ENCODE data around the gene ZNF222.

Gene ZNF222

DNA sequence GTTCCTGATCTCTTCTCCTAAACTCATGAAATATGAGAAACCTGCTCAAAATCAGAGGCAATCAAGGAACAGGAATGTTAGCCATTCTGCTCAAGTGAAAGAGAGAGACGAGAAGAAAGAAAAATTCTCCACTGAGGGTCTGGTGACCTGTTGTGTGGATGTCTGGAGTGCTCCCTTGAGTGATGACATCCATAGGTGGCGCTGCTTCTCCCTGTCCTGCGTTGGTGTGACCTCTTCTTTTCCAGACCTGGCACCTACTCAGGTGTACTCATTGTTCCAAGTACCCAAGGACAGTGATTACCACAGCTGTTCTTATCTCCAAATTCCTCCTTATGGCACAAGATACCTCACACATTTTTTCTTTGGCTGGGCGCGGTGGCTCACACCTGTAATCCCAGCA lies 30.7 kb downstream of the ZNF222 start:
- no peak for FAIRE-seq

DNA sequence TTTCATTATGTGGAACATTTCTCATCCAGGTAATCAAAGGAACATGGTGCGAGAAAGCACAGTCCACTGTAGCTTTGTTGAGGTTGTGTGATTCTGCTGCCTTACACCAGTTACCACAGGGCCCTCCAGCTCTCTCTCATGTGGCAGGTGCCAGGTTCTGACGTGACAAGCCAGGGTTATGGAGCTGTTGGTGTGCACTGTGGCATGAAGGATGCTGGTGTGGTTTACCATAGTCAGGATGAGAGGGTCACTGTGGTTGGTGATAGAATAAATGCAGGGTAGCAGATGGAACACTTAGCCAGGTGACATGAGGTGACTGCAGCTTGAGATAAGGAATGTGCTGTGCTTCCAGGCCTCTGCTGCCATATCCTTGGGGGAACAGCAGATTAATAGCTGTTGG lies 34.0 kb downstream of the ZNF222 start:
- no peak for FAIRE-seq

DNA sequence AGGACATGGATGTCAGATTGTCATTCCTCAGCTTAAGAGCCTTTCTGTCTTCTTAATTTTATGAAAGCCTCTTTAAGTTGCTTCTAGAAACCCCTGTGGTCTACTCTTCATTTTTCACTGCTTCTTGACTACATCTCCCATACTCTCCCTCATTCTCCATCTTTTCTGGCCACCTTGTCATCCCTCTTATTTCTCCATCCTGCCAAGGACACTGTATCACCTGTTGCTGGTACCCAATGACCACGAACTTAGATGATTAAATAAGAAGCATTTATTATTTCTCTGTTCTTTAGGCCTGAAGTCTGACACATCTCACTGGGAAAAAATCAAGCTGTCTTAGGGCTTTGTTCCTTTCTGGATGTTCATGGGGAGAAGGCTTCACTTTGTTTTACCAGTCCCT lies 35.9 kb downstream of the ZNF222 start:
- FAIRE-seq, result no peak

DNA sequence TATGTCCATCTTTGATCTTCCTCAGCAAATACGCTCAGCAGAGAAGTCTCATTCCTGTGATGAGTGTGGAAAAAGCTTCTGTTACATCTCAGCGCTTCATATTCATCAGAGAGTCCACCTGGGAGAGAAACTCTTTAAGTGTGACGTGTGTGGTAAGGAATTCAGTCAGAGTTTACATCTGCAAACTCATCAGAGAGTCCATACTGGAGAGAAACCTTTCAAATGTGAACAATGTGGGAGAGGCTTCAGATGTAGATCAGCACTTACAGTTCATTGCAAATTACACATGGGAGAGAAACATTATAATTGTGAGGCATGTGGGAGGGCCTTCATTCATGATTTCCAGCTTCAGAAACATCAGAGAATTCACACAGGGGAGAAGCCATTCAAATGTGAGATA lies 41.1 kb downstream of the ZNF222 start:
- no peak for FAIRE-seq

DNA sequence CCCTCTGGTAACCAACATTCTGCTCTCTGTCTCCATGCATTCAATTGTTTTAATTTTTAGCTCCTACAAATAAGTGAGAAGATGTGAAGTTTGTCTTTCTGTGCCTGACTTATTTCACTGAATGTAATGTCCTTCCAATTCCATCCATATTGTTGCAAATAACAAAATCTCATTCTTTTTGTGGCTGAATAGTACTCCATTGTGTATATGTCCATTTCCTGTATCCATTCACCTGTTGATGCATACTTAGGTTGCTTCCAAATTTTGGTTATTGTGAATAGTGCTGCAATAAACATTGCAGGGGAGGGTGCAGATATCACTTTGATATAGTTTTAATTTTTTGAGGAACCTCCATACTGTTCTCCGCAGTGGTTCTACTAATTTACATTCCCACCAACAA lies 44.2 kb downstream of the ZNF222 start:
- FAIRE-seq, result no peak

DNA sequence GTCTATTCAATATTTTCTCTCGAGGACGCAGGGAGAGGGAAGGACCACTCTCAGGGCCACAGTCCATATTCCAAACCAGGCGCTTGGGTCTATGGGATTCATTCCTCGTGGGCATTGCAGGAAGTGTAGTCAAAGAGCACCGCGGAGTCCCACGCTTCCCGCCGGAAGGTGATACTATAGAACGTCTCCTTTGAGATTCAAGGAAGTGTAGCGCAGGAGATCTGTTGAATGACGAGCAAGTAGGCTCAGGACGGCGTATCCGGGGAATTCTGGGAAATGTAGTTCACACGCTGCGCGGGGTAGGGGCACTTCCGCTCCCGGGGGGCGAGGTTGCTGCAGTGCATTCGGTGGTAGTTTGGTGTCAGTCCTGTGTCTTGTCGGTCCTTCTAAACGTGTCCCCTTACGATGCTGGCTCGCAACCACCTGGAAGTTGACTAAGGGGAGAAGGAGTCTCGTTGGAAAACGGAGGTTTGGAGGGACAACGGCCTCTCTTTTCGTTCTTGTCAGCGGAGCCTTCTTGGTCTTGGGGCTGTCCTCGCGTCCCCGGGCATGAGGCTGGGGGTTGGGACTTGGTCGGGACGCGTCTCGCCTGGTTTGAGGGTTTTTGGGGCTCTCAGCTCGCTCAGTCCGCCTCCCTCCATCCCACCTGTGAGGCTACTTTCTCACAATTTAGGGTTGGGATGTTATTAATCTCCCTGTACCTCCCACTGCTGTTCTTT lies 46.8 kb downstream of the ZNF222 start, which contains the start of gene ZNF284:
ZNF284 (plus strand) TSS at position 336 of the 719 bp plus-strand sequence. CDS start 4,231 bp downstream, outside the sequence.
- peak; percentile 81 for FAIRE-seq

DNA sequence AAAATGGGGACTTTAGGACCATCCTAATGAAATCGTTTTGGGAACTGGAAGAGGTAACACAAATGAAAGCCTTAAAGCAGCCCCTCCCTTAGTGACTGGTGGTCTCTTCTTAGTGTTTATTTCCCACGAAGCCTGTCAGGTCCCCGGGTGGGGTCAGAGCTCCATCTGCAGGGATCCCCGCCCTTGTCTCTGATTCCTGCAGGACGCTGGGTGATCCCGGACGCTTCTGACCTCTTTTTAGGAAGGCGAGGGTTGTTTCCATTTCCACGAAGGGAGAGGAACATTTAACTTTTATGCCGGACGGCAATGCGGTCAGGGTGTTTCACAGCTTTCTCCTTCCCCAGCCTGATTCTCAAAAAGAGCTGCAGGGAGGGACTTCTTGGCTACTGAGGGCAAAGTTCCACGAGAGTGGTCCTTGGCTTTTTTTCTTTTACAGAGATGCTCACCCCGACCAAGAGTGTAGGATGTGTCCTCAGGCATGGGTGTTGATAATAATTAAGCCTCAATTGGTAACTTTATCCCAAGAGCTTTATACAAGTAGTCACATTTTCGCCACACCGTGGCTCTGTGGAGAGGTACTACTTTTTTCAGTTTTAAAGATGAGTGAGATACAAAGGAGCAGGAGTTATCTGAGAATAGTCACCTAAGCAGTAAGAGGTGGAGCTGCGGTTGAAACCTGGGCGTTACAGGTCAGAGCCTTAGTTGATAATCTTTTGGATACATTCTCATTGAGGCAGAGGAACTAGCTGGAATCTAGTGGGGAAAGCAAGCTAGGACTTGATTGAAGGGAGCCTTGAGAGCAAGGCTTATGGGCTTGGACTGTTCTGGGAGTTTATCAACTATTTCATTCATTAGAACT lies 47.6 kb downstream of the ZNF222 start:
- FAIRE-seq, result no peak

DNA sequence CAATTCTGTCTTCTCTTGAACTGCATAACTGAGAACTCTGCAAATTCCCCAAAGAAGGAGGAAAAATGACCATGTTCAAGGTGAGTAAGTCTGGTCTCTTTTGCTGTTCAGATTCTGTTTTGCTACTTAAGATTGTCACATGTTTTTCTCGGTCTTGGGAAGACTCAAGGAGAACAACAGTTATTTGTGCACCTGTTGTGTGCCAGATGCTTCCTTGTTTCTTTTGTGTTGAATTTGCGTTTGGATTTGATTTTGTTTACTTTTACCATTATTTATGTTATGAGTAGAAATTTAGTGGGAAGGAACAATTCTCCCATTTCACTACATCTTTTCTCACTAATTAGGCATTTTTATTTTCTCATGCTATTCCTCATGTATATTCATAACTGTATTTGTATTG lies 51.1 kb downstream of the ZNF222 start:
- no peak for FAIRE-seq
